SU-DHL-6 (cell line): ENCODE data around the gene ZSWIM3.

ENCODE experiments used
- CTCF ChIP-seq: fragments of 200-600 bp; sonication (generic); IDR thresholded peaks from one replicate; pipeline ENCODE4 v1.5.1; 2017; ENCODE audit warnings: antibody characterized with exemption, mild to moderate bottlenecking, low read length, moderate library complexity; ENCODE audit not compliant: insufficient read depth, poor library complexity, severe bottlenecking
- EZH2phosphoT487 ChIP-seq: fragments of 200-600 bp; sonication (generic), shearing (Covaris generic); conservative IDR thresholded peaks from 2 replicates; pipeline ENCODE4 v1.6.1; 2018; ENCODE audit warnings: mild to moderate bottlenecking, antibody characterized with exemption, low read length, moderate library complexity, mixed read lengths

- TF ChIP-seq CTCF (no peak), EZH2phosphoT487 (no peak)
These were observed 62.4 kb downstream of the ZSWIM3 start for GRCh38 chr20:45919542-45920399.
